Activated naive CD8-positive, alpha-beta T cell (primary cell): Measurements from ENCODE around the gene PRSS21.

Experiments used
- H3K27ac Mint-ChIP-seq: one replicate; pipeline ENCODE4 v1.8.0; 2021; ENCODE audit warnings: mixed read lengths
- H3K27me3 Mint-ChIP-seq: one replicate; pipeline ENCODE4 v1.8.0; 2021; ENCODE audit warnings: mixed read lengths
- H3K36me3 Mint-ChIP-seq: one replicate; pipeline ENCODE4 v1.8.0; 2021; ENCODE audit warnings: mixed read lengths
- H3K4me1 Mint-ChIP-seq: one replicate; pipeline ENCODE4 v1.8.0; 2021; ENCODE audit warnings: low read depth, mixed read lengths
- H3K4me3 Mint-ChIP-seq: one replicate; pipeline ENCODE4 v1.8.0; 2021; ENCODE audit warnings: mild to moderate bottlenecking, mixed read lengths
- H3K9me3 Mint-ChIP-seq: one replicate; pipeline ENCODE4 v1.8.0; 2021; ENCODE audit warnings: low read depth, mixed read lengths

Gene PRSS21

DNA sequence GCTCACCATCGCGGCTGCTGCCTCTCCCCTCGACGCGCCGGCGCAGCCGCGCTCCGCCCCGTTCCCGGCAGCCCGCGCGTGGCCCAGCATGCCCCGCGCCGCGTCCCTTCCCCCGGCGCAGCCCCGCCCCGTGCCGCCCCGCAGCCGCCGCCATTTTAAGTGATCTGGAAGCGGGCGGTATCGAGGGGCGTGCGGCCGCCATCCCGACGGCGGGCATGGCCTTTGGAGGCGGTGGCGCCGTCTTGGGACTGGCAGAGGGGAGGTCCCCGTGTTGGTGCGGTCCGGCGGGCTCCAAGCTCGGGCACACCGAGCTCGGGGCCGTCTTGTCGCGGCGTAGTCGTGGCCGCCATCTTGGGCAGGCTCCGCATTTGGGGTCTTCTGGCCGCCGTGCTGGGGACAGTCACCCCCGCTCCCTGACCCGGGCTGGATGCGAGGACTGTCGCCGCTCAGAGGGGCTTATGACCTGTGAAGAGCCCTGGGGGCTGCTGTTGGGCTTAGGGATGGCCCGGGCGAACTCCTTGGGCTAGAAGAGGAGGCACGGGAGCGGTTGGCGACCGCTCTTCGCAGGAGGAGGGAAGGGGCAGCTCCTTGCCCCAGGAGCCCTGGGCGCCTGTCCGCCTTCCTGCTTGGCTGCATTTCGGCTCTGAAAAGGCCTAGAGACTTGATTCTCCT is 39.7 kb upstream of the PRSS21 start, which contains the start of gene ELOB:
Gene ELOB (minus strand): TSS at position 50 of the 672 bp plus-strand sequence. CDS start 41 bp downstream, at position 9.
- peak within 1 kb of the TSS; percentile 98 for H3K27ac Mint-ChIP-seq
- H3K4me1 Mint-ChIP-seq = peaks cover 41% of the 10 kb centered on the region
- H3K36me3 Mint-ChIP-seq = no peaks in the 10 kb centered on the region
- H3K27me3 Mint-ChIP-seq = no peaks in the 10 kb centered on the region
- H3K4me3 Mint-ChIP-seq = peak within 1 kb of the TSS; percentile 96
- H3K9me3 Mint-ChIP-seq = no peaks in the 10 kb centered on the region

DNA sequence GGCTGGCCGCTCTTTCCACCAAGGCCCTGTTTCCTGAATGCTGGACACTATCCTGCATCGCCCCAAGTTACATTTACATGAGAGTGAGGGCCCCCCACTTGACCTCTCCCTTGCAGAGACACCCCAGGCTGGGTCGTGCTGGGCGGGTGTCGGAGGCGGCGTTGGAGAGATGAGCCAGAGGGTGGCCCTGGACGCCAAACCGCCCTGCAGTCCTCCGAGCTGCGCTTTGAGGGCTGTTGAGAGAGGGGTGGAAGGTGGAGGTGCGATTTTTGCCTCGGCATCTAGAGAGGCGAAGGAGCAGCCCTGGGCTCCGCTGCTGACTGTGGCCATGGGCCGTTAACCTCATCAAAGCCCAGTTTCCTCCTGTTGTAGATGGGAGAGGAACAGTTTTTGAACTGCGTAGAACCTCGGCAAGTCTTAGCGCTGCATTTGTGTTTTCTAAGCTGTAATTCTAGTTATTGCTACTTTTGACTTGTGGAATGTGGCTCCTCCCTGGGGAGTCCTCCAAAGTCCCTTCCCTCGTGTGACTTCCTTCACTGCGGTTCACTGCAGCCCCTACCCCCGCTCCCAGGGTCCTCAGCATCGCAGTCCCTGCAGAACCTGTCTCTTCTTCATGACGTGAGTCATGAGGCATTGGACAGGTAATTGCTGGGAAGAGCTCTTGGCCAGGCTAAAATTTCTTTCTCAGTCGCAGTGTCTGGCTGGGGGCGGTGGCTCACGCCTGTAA is 39.0 kb upstream of the PRSS21 start:
- no peaks in the 10 kb centered on the region for H3K9me3 Mint-ChIP-seq
- no peaks in the 10 kb centered on the region for H3K36me3 Mint-ChIP-seq
- H3K27me3 Mint-ChIP-seq = no peaks in the 10 kb centered on the region
- H3K4me1 Mint-ChIP-seq = peaks cover 35% of the 10 kb centered on the region
- H3K27ac Mint-ChIP-seq = peak overlapping the region; percentile 98
- peak overlapping the region; percentile 94 for H3K4me3 Mint-ChIP-seq

DNA sequence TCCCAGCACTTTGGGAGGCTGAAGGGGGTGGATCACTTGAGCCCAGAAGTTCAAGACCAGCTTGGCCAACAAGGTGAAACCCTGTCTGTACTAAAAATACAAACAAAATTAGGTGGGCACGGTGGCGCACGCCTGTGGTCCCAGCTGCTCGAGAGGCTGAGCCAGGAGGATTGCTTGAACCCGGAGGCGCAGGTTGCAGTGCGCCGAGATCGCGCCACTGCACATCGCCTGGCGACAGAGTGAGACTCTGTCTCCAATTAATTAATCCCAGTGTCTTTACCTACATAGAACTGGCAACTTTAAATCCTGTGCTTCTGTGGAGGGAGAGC is 38.4 kb upstream of the PRSS21 start:
- no peaks in the 10 kb centered on the region for H3K9me3 Mint-ChIP-seq
- H3K36me3 Mint-ChIP-seq = no peaks in the 10 kb centered on the region
- peak overlapping the region; percentile 98 for H3K27ac Mint-ChIP-seq
- H3K4me1 Mint-ChIP-seq = peaks cover 32% of the 10 kb centered on the region
- no peaks in the 10 kb centered on the region for H3K27me3 Mint-ChIP-seq
- peak overlapping the region; percentile 94 for H3K4me3 Mint-ChIP-seq

- H3K4me3 Mint-ChIP-seq = peak overlapping the region; percentile 94
Measured at GRCh38 chr16:2779151-2779920, 37.7 kb upstream of the PRSS21 start.

DNA sequence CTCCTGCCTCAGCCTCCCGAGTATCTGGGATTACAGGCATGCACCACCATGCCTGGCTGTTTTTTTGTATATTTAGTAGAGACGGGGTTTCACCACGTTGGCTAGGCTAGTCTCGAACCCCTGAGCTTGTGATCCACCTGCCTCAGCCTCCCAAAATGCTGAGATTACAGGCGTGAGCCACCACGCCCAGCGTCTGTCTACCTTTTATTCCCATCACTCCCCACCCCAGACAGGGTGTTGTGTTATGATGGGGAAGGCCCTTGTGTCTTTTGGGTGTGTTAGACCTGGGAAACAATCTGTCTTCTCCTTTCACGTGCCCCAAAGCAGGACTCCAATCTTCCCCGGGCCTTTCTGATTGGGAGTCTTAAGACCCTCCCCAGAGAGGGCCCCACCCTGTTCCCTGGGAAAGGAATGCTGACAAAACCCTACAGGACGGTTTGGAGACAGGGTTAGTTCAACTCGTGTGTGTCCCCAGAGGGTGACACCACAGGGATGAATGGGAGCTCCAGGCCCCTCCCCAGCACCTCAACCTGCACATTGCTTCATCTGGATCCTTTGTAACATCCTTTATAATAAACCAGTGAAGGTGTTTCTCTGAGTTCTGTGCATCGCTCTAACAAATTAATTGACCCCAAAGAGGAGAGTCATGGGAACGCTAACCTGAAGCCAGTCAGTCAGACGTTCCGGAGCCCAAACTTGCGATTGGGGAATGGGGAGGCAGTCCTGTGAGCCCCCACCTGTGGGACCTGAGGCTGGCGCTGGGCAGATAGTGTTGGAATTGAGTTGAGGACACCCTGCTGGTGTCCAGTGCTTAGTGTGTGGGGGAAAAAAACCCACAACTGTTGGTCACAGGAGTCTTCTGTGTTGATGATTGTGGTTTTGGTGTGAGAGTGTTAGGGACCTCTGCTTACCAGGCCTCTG is 36.8 kb upstream of the PRSS21 start:
- Mint-ChIP-seq H3K4me3 (peak overlapping the region; percentile 42), H3K4me1 (peaks cover 25% of the 10 kb centered on the region), H3K27me3 (no peaks in the 10 kb centered on the region), H3K36me3 (no peaks in the 10 kb centered on the region), H3K9me3 (no peaks in the 10 kb centered on the region), H3K27ac (peak overlapping the region; percentile 77)

More at GRCh38 chr16:2779151-2779920, 37.7 kb upstream of the PRSS21 start:
- Mint-ChIP-seq H3K27ac (peak overlapping the region; percentile 98), H3K4me1 (peaks cover 29% of the 10 kb centered on the region), H3K27me3 (no peaks in the 10 kb centered on the region), H3K36me3 (no peaks in the 10 kb centered on the region), H3K9me3 (no peaks in the 10 kb centered on the region)

GRCh38 chr16:2782583-2783351 is 34.3 kb upstream of the PRSS21 start:
- Mint-ChIP-seq H3K9me3 (no peaks in the 10 kb centered on the region), H3K4me1 (peaks cover 21% of the 10 kb centered on the region), H3K27me3 (no peaks in the 10 kb centered on the region)

DNA sequence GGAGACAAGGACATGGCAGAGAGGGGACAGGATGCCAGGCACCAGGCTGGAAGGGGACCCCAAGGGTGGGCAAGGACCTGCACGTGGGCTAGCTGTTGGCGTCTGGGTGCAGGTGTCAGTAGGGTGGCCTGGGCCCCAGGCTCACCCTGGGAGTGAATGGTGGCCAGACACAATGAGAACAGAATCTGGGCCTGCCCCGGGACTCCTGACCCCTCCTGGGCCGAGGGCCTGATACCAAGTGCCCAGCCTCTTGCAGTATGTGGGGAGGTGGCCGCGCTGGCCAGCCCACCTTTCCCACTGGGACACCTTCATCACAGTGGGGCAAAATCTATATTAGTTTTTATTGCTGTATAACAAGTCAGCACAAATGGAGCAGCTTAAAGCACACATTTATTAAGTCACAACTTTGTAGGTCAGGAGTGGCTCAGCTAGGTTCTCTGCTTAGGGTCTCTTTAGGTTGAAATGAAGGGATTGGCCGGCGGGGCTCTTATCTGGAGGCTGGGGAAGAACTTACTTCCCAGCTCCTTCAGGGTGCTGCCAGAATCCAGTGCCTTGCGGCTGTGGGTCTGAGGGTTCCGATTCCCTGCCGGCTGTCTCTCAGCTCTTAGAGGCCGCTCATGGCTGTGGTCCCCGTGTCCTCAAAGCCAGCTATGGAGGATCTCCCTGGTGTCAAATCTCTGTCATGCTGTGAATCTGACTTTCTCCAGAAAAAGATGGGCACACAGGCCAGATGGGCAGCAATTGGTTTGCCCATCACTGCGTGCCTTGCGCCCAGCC is 33.3 kb upstream of the PRSS21 start:
- no peaks in the 10 kb centered on the region for H3K36me3 Mint-ChIP-seq
- H3K4me3 Mint-ChIP-seq = peak overlapping the region; percentile 66
- peaks cover 17% of the 10 kb centered on the region for H3K4me1 Mint-ChIP-seq

More at GRCh38 chr16:2782583-2783351, 34.3 kb upstream of the PRSS21 start:
- Mint-ChIP-seq H3K36me3 (no peaks in the 10 kb centered on the region), H3K4me3 (no peak overlapping the region), H3K27ac (no peak overlapping the region)

GRCh38 chr16:2784358-2785100 is 32.5 kb upstream of the PRSS21 start:
- Mint-ChIP-seq H3K9me3 (no peaks in the 10 kb centered on the region), H3K4me1 (peaks cover 14% of the 10 kb centered on the region), H3K27ac (peak overlapping the region; percentile 92), H3K4me3 (peak overlapping the region; percentile 89), H3K36me3 (no peaks in the 10 kb centered on the region), H3K27me3 (no peaks in the 10 kb centered on the region)

More for the DNA sequence above, 33.3 kb upstream of the PRSS21 start:
- no peaks in the 10 kb centered on the region for H3K27me3 Mint-ChIP-seq
- H3K27ac Mint-ChIP-seq = peak overlapping the region; percentile 50
- H3K9me3 Mint-ChIP-seq = no peaks in the 10 kb centered on the region

GRCh38 chr16:2785101-2785991 is 31.7 kb upstream of the PRSS21 start:
- no peaks in the 10 kb centered on the region for H3K9me3 Mint-ChIP-seq
- peaks cover 10% of the 10 kb centered on the region for H3K4me1 Mint-ChIP-seq
- H3K27ac Mint-ChIP-seq = peak overlapping the region; percentile 92
- no peaks in the 10 kb centered on the region for H3K27me3 Mint-ChIP-seq
- H3K36me3 Mint-ChIP-seq = no peaks in the 10 kb centered on the region
- H3K4me3 Mint-ChIP-seq = peak overlapping the region; percentile 89

- Mint-ChIP-seq H3K9me3 (no peaks in the 10 kb centered on the region), H3K27me3 (peaks cover under 1% of the 10 kb centered on the region), H3K4me3 (peak overlapping the region; percentile 68), H3K36me3 (no peaks in the 10 kb centered on the region), H3K27ac (peak overlapping the region; percentile 22), H3K4me1 (peaks cover 10% of the 10 kb centered on the region)
Measured at GRCh38 chr16:2786061-2786825, 30.8 kb upstream of the PRSS21 start.

GRCh38 chr16:2786826-2787151 is 30.2 kb upstream of the PRSS21 start:
- no peaks in the 10 kb centered on the region for H3K9me3 Mint-ChIP-seq
- H3K36me3 Mint-ChIP-seq = no peaks in the 10 kb centered on the region
- H3K4me1 Mint-ChIP-seq = peaks cover 10% of the 10 kb centered on the region
- H3K27me3 Mint-ChIP-seq = peaks cover 2% of the 10 kb centered on the region
- no peak overlapping the region for H3K4me3 Mint-ChIP-seq
- no peak overlapping the region for H3K27ac Mint-ChIP-seq
